Kidney (tissue), 14 donors: ENCODE results near the gene CATSPER1. TPM values are rescaled to one million over a fixed set of nuclear protein-coding genes. Genes with fewer than 3 reads are reported as not detected.

Source experiments
- DNase-seq, 5 donors: peaks; one replicate each; pipeline ENCODE4 v3.0.0-alpha.2; 2013 to 2020
- FAIRE-seq: peaks from 2 replicates; lab custom pipeline; 2012; peaks lifted over from hg19 to GRCh38; lab: Jason Lieb, UNC
- H3K27ac ChIP-seq, 2 donors: one replicate each; pipeline ENCODE4 v1.7.0; 2013; ENCODE audit warnings: low read depth in 2 of 2, low read length in 2 of 2, inconsistent platforms in 1 of 2
- H3K27me3 ChIP-seq: one replicate; pipeline ENCODE4 v1.7.1; 2013; ENCODE audit warnings: low read length, inconsistent platforms; ENCODE audit not compliant: control insufficient read depth, insufficient read depth
- H3K36me3 ChIP-seq, 3 donors: one replicate each; pipeline versions ENCODE4 v1.7.0 to v1.7.1; 2013; ENCODE audit warnings: low read length in 3 of 3, control low read depth in 1 of 3, inconsistent platforms in 1 of 3; ENCODE audit not compliant: insufficient read depth in 3 of 3, control insufficient read depth in 2 of 3
- H3K4me1 ChIP-seq, 3 donors: one replicate each; pipeline versions ENCODE4 v1.7.0 to v1.7.1; 2013; ENCODE audit warnings: low read length in 3 of 3, inconsistent platforms in 1 of 3, low read depth in 1 of 3; ENCODE audit not compliant: control insufficient read depth in 2 of 3, insufficient read depth in 2 of 3
- H3K4me3 ChIP-seq, 3 donors: one replicate each; pipeline versions ENCODE4 v1.7.0 to v1.8.1; 2013; ENCODE audit warnings: low read length in 3 of 3, control low read depth in 1 of 3, inconsistent platforms in 1 of 3
- H3K9ac ChIP-seq, 3 donors: one replicate each; pipeline versions ENCODE4 v1.7.0 to v1.7.1; 2013; ENCODE audit warnings: low read length in 3 of 3, control low read depth in 1 of 3, inconsistent platforms in 1 of 3
- H3K9me3 ChIP-seq, 3 donors: one replicate each; pipeline versions ENCODE4 v1.7.0 to v1.7.1; 2013; ENCODE audit warnings: low read length in 3 of 3, control low read depth in 1 of 3, inconsistent platforms in 1 of 3; ENCODE audit not compliant: control insufficient read depth in 2 of 3, insufficient read depth in 1 of 3
- CTCF ChIP-seq: IDR thresholded peaks from 3 replicates; pipeline ENCODE4 v1.5.1; 2012; ENCODE audit warnings: mild to moderate bottlenecking, moderate library complexity, borderline replicate concordance; ENCODE audit not compliant: insufficient read depth; ENCODE audit errors: extremely low read depth
- intact Hi-C: fragments of 100-400 bp; cut with DNase I; formaldehyde crosslinking; loops from one replicate; pipeline ENCODE4 v1.11.1; 2022
- polyA plus RNA-seq: library from polyadenylated mRNA; stranded (reverse); fragments of 350-450 nt; fragmentation: Illumina TruSeq; extraction: RNeasy Lipid Tissue Mini Kit (QIAGEN cat#74804); gene quantifications from one replicate; pipeline ENCODE4 v1.2.3, GENCODE V29; 2014; ENCODE audit warnings: low read depth, low replicate concordance; ENCODE audit not compliant: insufficient read depth
- total RNA-seq: library from RNA; stranded (reverse); fragmentation: NEBNext Ultra II Directional; extraction: Animal tissue kit (Norgen Biotek cat#: 25700); gene quantifications from one replicate; pipeline ENCODE4 v1.2.1, GENCODE V29; 2021
- donor health status: control.
- donor health status: control.
- donor health status: control.
- donor health status: control.
- donor health status: control.
- donor health status: DM: yes; HTN: yes; CAD: no.
- donor health status: Normal renal cell carcinoma (clear cell type).

CATSPER1 gene
- total and polyA plus RNA-seq, 2 donors from 2014 or later: 0.76 TPM; not detected in 1

DNA sequence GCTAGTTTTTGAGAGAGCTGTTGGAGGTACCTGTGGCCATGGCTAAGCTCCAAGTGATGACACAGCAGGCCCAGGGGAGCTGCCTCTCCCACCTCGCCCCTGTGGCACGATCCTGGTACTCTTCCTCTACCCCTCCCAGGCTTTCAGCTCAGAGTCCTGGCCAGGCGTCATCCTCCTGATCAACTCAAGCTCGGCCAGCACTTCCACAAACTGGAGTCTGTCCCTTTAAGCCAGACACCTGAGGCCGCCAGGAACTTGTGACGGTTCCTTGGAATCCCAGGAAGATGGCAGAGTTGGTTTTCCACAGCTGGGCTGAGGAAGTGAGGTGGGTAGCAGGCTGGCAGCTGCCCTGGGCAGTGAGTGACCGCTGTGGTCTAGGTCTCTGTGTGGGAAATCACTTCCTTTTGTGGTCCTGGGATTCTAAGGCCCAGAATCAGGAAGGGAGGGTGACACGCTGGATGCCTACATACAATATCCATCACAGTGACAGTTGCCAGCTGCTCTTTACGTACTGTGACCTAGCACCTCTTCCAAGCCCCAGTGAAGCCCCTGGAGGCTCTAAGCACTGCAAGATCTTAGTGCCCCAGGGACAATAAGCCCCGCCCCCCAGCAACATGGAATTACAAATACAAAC, 17.7 kb downstream of the CATSPER1 start:
- intact Hi-C loops: no loop called here
- DNase-seq (peak in 3 of 5 donors; percentile 28 to 62 (median 47)), FAIRE-seq (no peak)
- no peak overlapping the region for H3K4me3 ChIP-seq
- H3K27me3 ChIP-seq: peaks cover 9% of the 10 kb centered on the region
- peaks cover 0 to 7% (median 3%) of the 10 kb centered on the region in 3 donors for H3K36me3 ChIP-seq
- peaks cover 0 to under 1% (median 0%) of the 10 kb centered on the region in 3 donors for H3K4me1 ChIP-seq
- H3K9me3 ChIP-seq: no peaks in the 10 kb centered on the region
- no peak overlapping the region for H3K27ac ChIP-seq
- no peak for TF ChIP-seq CTCF
- no peak overlapping the region for H3K9ac ChIP-seq

- no peaks in the 10 kb centered on the region for H3K9me3 ChIP-seq
- H3K36me3 ChIP-seq: peaks cover 0 to 7% (median 3%) of the 10 kb centered on the region in 3 donors
- no peak overlapping the region for H3K4me3 ChIP-seq
- H3K27me3 ChIP-seq: peaks cover 9% of the 10 kb centered on the region
- peaks cover 0 to 5% (median 0%) of the 10 kb centered on the region in 3 donors for H3K4me1 ChIP-seq
- H3K9ac ChIP-seq: no peak overlapping the region
- intact Hi-C loops: no loop called here
- H3K27ac ChIP-seq: no peak overlapping the region
- no peak for TF ChIP-seq CTCF
- no peak for FAIRE-seq
- no peak for DNase-seq
Measured at GRCh38 chr11:66008095-66008467, 18.2 kb downstream of the CATSPER1 start.

DNA sequence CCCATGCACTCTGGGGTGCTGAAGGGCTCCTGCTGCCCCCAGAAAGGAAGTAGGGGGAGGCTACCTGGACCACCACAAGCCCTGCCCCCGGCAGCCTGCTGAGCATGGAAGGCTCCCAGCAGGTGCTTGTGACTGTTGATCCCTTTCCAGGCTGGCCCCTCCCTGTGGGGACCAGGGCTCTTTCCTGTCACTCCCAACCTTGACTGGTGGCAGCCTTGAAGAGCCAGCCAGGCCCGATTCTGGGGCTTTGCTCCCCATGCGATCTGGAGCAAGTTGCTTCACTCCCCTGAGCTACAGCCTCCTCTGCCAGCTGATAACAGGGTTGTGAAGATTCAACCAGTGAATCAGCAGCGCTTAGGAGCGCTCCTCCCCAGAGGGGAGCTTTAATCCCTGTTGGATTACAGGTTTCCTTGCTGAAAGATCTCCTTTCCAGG, 19.1 kb downstream of the CATSPER1 start:
- no peak for FAIRE-seq
- Histone ChIP-seq H3K4me3 (no peak overlapping the region), H3K9ac (no peak overlapping the region), H3K36me3 (peaks cover 0 to 7% (median 3%) of the 10 kb centered on the region in 3 donors), H3K27me3 (peaks cover 7% of the 10 kb centered on the region), H3K4me1 (peaks cover 0 to 6% (median 0%) of the 10 kb centered on the region in 3 donors), H3K27ac (no peak overlapping the region), H3K9me3 (no peaks in the 10 kb centered on the region)
- no peak for TF ChIP-seq CTCF
- DNase-seq: no peak
- intact Hi-C loops: no loop called here

DNA sequence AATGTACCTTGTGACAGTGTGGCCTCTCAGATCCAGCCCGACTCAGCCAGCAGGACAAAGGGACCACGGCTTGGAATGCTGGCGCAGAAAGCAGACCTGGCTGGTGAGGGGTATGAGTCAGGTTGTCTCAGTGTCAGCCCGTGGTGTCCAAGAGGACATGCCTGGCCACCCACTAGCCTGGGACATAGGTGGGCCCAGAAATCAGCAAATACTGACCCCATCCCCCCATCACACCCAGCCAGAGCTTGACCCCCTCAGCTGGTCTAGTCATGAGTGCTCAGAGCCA, 19.4 kb downstream of the CATSPER1 start:
- FAIRE-seq (no peak), DNase-seq (no peak)
- TF ChIP-seq CTCF: no peak
- H3K27me3 ChIP-seq: peaks cover 6% of the 10 kb centered on the region
- H3K36me3 ChIP-seq: peaks cover 0 to 7% (median 3%) of the 10 kb centered on the region in 3 donors
- no peaks in the 10 kb centered on the region for H3K9me3 ChIP-seq
- H3K4me1 ChIP-seq: peaks cover 0 to 6% (median 0%) of the 10 kb centered on the region in 3 donors
- no peak overlapping the region for H3K4me3 ChIP-seq
- H3K9ac ChIP-seq: no peak overlapping the region
- H3K27ac ChIP-seq: no peak overlapping the region
- intact Hi-C loops: no loop called here
